ENCODE data around the gene MLST8. TPM values are rescaled to one million over a fixed set of nuclear protein-coding genes. Genes with fewer than 3 reads are reported as not detected.

MLST8 gene
- total RNA-seq, 2 experiments from 2014 or later: 22.9 to 26.4 TPM

DNA sequence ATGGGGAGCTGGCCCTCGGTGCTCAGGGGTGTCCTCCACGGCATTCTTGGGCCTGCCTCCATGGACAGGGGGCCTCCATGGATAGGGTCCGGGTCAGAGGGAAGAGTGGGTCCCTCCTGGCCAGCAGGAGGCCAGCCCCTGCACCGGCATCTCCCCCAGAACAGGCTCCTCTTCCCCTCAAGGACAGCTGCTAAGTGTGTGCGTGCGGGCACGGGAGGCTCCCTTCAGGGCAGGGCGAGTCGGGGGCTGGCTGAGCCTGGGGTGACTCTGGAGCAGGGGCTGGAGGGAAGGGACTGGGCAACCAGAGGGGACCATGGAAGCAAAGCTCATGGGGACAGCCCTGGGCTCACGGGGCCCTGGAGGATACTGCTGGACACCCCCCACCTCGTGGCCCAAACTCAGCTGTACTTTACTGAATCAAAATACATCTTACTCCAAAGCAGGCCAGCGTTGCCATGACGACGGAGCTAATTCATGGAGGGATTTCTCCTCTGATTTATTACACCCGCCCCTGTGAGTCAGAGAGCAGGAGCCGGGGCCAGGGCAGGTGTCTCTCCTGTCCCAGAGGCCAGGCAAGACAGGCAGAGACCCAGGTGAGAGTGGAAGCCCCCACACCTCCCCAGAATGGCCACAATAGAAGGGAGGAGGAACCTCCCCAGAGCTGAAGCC lies 11.0 kb upstream of the MLST8 start:
- Mint-ChIP-seq H3K4me3 (peak overlapping the region; percentile 75), H3K4me1 (ENCODE audit: low read depth) (peaks cover 10% of the 10 kb centered on the region), H3K27me3 (peaks cover 27% of the 10 kb centered on the region), H3K9me3 (no peaks in the 10 kb centered on the region), H3K36me3 (ENCODE audit: low read depth) (no peaks in the 10 kb centered on the region), H3K27ac (no peak overlapping the region)
- intact Hi-C loops (cut with DNase I, micrococcal nuclease): loop anchor here in 1 of 2 experiments (2.0 to 10.0 kb wide), 2 partner anchors 59 to 141 kb away; no protein-coding TSS in a partner anchor
- DNase-seq: peak in 1 of 14 experiments; percentile 31
- Histone ChIP-seq H3K4me1 (ENCODE audit: insufficient read depth, low read length) (peaks cover 20% of the 10 kb centered on the region), H3K4me3 (ENCODE audit: low read length) (no peak overlapping the region), H3K27ac (ENCODE audit: low read depth in 1 of 2, low read length in 2 of 2) (no peak overlapping the region), H3K36me3 (ENCODE audit: insufficient read depth, low read length) (no peaks in the 10 kb centered on the region), H3K27me3 (ENCODE audit: control insufficient read depth in 1 of 2, insufficient read depth in 2 of 2, low read length in 2 of 2) (peaks cover 31% of the 10 kb centered on the region in 2 experiments), H3K9me3 (ENCODE audit: control insufficient read depth in 1 of 2, insufficient read depth in 1 of 2, low read length in 2 of 2) (peaks cover 0 to 16% of the 10 kb centered on the region in 2 experiments)
- TF ChIP-seq, protein P1, sequence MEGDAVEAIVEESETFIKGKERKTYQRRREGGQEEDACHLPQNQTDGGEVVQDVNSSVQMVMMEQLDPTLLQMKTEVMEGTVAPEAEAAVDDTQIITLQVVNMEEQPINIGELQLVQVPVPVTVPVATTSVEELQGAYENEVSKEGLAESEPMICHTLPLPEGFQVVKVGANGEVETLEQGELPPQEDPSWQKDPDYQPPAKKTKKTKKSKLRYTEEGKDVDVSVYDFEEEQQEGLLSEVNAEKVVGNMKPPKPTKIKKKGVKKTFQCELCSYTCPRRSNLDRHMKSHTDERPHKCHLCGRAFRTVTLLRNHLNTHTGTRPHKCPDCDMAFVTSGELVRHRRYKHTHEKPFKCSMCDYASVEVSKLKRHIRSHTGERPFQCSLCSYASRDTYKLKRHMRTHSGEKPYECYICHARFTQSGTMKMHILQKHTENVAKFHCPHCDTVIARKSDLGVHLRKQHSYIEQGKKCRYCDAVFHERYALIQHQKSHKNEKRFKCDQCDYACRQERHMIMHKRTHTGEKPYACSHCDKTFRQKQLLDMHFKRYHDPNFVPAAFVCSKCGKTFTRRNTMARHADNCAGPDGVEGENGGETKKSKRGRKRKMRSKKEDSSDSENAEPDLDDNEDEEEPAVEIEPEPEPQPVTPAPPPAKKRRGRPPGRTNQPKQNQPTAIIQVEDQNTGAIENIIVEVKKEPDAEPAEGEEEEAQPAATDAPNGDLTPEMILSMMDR (IDR thresholded peaks at IDR 0.05): no peak
- ATAC-seq (ENCODE audit: poor library complexity): no peak
- POLR2A ChIA-PET: interaction anchor here (1.0 to 2.4 kb wide), 6 partner anchors 21 to 320 kb away, joined by 3 to 11 read pairs (median 8); partner anchors contain the start of genes ATP6V0C, ECI1, PGP and TRAF7
- CTCF ChIA-PET: interaction anchor here (0.6 to 2.0 kb wide), 11 partner anchors 10 to 307 kb away, joined by 3 to 17 read pairs (median 3); partner anchors contain the start of genes ABCA3, ECI1 and MLST8

DNA sequence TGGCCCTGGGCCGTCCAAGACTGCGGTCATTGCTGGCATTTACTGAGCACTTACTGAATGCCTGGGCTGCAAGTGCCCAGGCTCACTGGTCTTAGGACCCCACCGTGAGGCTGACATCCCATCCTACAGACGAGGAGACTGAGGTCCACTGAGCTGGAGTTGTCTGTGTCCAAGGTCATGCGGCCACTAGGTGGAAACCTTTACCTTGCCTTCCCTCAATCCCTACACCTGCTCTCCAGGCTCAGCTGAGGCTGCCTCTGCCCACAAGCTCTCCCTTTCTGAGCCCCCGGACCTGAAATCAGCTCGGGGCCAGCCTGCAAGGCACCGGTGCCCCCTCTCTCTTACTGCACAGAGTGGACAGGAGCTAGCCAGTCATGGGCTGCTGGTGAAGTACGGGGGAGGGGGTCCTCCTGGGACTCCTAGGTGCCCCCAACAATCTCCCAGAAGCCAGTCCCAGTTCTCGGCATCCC lies 10.4 kb upstream of the MLST8 start:
- Mint-ChIP-seq H3K9me3 (no peaks in the 10 kb centered on the region), H3K4me1 (ENCODE audit: low read depth) (peaks cover 10% of the 10 kb centered on the region), H3K36me3 (ENCODE audit: low read depth) (no peaks in the 10 kb centered on the region), H3K27ac (no peak overlapping the region), H3K27me3 (peaks cover 27% of the 10 kb centered on the region), H3K4me3 (peak overlapping the region; percentile 75)
- TF ChIP-seq, protein P1 (IDR thresholded peaks at IDR 0.05): peak; percentile 53
- intact Hi-C loops (cut with DNase I, micrococcal nuclease): loop anchor here (1.0 to 10.0 kb wide), 5 partner anchors 58 to 306 kb away; partner anchors contain the start of gene CCNF (in 1 of the 2)
- peaks cover 0 to 16% of the 10 kb centered on the region in 2 experiments for H3K9me3 ChIP-seq (ENCODE audit: control insufficient read depth in 1 of 2, insufficient read depth in 1 of 2, low read length in 2 of 2)
- ChIA-PET POLR2A (interaction anchor here (1.0 to 2.4 kb wide), 6 partner anchors 20 to 319 kb away, joined by 3 to 11 read pairs (median 8); partner anchors contain the start of genes ATP6V0C, ECI1, PGP and TRAF7), CTCF (interaction anchor here (0.6 to 2.0 kb wide), 11 partner anchors 9 to 306 kb away, joined by 3 to 17 read pairs (median 3); partner anchors contain the start of genes ABCA3, ECI1 and MLST8)
- ATAC-seq (ENCODE audit: poor library complexity) (peak; percentile 82), DNase-seq (peak; percentile 24 to 83 (median 49))
- no peak overlapping the region for H3K27ac ChIP-seq (ENCODE audit: low read depth in 1 of 2, low read length in 2 of 2)
- H3K4me3 ChIP-seq (ENCODE audit: low read length): no peak overlapping the region
- H3K36me3 ChIP-seq (ENCODE audit: insufficient read depth, low read length): no peaks in the 10 kb centered on the region
- peaks cover 20% of the 10 kb centered on the region for H3K4me1 ChIP-seq (ENCODE audit: insufficient read depth, low read length)
- H3K27me3 ChIP-seq (ENCODE audit: control insufficient read depth in 1 of 2, insufficient read depth in 2 of 2, low read length in 2 of 2): peaks cover 31% of the 10 kb centered on the region in 2 experiments

DNA sequence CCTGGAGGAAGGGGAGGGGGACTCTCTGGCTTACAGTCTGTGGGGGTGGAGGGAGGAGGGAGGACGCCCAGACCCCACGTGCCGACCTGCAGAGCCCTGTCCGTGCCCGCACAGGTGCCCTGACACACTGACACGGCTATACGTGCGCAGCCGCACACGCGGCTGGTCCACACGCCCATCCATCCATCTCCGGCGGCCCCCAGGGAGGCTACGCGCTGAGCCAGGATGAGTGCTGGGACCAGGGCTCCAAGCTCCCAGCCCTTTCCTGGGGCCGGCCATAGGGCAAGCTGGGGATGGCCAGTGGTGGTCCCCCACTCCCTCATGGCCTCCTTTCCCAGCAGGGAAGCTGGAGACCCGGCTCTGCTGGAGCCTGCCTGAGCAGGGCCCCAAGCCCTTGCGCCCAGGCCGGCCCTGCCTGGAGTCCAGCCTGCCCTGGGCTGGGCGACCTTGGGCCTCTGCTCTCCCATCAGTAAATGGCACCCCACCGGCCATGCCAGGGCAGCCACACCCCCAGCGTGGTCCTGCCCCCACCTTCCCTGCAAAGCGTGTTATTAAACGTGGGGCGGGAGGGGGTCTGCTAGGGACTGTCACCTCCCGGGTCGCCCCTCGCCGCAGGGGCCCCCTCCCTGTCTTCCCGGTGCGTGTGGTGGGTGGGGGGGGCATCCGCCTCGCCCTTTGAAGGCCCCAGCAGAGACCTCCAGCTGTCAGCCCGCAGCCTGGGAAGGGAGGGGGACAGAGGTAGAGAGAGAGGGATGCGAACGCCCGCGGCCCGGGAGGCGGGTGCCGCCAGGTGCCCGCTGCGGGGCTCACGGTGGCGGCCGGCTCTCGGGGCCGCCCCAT lies 9.7 kb upstream of the MLST8 start:
- peaks cover 27% of the 10 kb centered on the region for H3K27me3 Mint-ChIP-seq
- H3K36me3 Mint-ChIP-seq (ENCODE audit: low read depth): no peaks in the 10 kb centered on the region
- peak; percentile 15 for ATAC-seq (ENCODE audit: poor library complexity)
- H3K27me3 ChIP-seq (ENCODE audit: control insufficient read depth in 1 of 2, insufficient read depth in 2 of 2, low read length in 2 of 2): peaks cover 31% of the 10 kb centered on the region in 2 experiments
- no peaks in the 10 kb centered on the region for H3K9me3 Mint-ChIP-seq
- peaks cover 0 to 16% of the 10 kb centered on the region in 2 experiments for H3K9me3 ChIP-seq (ENCODE audit: control insufficient read depth in 1 of 2, insufficient read depth in 1 of 2, low read length in 2 of 2)
- peak overlapping the region; percentile 75 for H3K4me3 Mint-ChIP-seq
- no peak overlapping the region for H3K4me3 ChIP-seq (ENCODE audit: low read length)
- intact Hi-C loops (cut with DNase I, micrococcal nuclease): loop anchor here (1.0 to 10.0 kb wide), 5 partner anchors 57 to 306 kb away; partner anchors contain the start of gene CCNF (in 1 of the 2)
- no peaks in the 10 kb centered on the region for H3K36me3 ChIP-seq (ENCODE audit: insufficient read depth, low read length)
- ChIA-PET CTCF (interaction anchor here (0.9 to 2.0 kb wide), 10 partner anchors 9 to 305 kb away, joined by 3 to 17 read pairs (median 3); partner anchors contain the start of genes ABCA3, ECI1 and MLST8), POLR2A (interaction anchor here (1.0 to 2.4 kb wide), 5 partner anchors 19 to 319 kb away, joined by 4 to 11 read pairs (median 9); partner anchors contain the start of genes ATP6V0C, ECI1, PGP and TRAF7)
- peaks cover 10% of the 10 kb centered on the region for H3K4me1 Mint-ChIP-seq (ENCODE audit: low read depth)
- no peak overlapping the region for H3K27ac Mint-ChIP-seq
- peaks cover 20% of the 10 kb centered on the region for H3K4me1 ChIP-seq (ENCODE audit: insufficient read depth, low read length)
- H3K27ac ChIP-seq (ENCODE audit: low read depth in 1 of 2, low read length in 2 of 2): no peak overlapping the region
- DNase-seq: peak in 1 of 14 experiments; percentile 25
- TF ChIP-seq, protein P1 (IDR thresholded peaks at IDR 0.05): no peak
